ENCODE results near the gene PPFIBP1.
A peak's percentile ranks its signal among the peaks of the same experiment; 100 is the strongest.

The PPFIBP1 gene

DNA sequence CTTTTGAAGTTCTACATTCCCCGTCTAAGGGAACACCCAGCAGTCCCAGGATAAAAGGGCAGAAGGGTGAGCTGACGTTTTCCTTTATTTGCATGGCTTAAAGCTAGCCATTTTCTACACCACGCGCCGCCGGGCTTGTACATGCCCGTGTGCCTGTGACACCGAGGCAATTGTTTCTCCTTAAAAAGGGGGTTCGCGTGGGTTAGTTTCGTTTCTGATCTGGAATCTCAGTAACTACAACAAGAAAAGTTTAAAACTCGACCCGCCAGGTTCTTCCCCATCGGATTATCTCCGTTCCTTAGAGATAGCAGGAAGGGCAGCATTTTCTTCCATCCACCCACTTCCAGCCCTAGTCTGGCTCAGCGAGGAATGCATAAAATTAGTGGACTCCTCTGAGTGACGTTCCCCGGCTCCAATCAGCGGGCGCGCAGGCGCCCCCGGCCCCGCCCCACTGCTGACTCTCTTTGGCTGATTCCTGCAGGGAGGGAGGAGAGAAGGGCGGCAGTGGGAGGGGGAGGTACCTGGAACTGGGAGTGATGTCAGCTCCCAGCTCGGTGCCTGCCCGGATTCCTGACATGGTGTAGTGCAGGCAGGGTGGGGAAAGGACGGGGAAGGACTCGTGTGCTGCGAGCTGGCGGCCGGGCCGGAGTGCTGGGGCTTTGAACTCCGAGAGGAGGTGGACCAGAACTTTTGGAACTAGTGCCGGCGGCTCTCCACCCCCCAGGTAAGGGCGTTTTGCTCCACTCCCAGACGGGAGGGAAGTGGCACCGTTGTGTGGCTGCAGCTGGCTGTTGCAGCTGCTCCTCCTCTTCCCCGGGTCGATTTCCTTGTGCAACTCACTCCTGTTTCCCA lies at the start of gene PPFIBP1:
Gene PPFIBP1, plus strand, starts transcription at position 565 of the 852 bp plus-strand sequence. CDS start 109,191 bp downstream, outside the sequence.
- peak; percentile 93 to 99 for DNase-seq (ENCODE audit: low read depth in 2 of 2)

GRCh38 chr12:27474344-27474743 lies 49.7 kb upstream of the PPFIBP1 start:
- DNase-seq (ENCODE audit: low read depth in 2 of 2) = no peak

DNA sequence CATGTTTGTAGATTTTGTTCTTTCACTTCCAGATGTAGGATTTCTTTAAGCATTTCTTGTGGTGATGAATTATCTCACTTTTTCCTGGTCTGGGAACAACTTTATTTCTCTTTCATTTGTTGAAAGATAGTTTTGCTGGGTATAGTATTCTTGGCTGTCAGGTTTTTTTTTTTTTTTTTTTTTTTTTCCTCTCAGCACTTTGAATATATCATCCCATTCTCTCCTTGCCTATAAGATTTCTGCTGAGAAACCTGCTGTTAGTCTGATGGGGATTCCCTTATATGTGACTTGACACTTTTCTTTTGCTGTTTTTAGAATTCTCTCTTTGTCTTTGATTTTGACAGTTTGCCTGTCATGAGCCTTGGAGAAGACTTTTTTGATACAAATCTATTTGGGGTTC lies 47.0 kb upstream of the PPFIBP1 start:
- no peak for DNase-seq (ENCODE audit: low read depth in 2 of 2)

GRCh38 chr12:27478949-27479348 lies 45.1 kb upstream of the PPFIBP1 start:
- no peak for DNase-seq (ENCODE audit: low read depth in 2 of 2)

GRCh38 chr12:27480016-27480415 lies 44.0 kb upstream of the PPFIBP1 start:
- no peak for DNase-seq (ENCODE audit: low read depth in 2 of 2)

GRCh38 chr12:27486961-27487360 lies 37.0 kb upstream of the PPFIBP1 start:
- no peak for DNase-seq (ENCODE audit: low read depth in 2 of 2)

- no peak for DNase-seq (ENCODE audit: low read depth in 2 of 2)
These were observed 35.5 kb upstream of the PPFIBP1 start for GRCh38 chr12:27488479-27488878.

DNA sequence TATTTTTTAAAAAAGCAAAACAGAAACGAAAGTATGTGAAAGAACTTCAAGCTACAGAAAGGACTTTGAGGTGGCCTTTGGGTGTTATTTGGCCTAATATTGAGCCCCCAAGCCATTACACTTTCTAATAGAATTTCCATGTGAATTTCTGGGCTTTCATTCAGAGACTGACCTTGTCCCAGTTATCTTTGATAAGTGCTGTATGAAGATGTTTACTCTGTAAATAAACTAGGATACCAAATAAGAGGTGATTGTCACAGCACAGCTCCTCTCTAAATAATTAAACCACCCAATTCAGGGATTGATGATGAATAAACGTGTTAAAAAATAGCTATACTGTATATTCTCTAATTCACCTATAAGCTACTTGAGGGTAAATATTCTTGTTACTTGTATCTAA lies 32.8 kb upstream of the PPFIBP1 start:
- DNase-seq (ENCODE audit: low read depth in 2 of 2) = no peak

GRCh38 chr12:27493260-27493940 lies 30.6 kb upstream of the PPFIBP1 start:
- DNase-seq (ENCODE audit: low read depth in 2 of 2) = no peak

GRCh38 chr12:27497446-27497845 lies 26.6 kb upstream of the PPFIBP1 start:
- no peak for DNase-seq (ENCODE audit: low read depth in 2 of 2)

GRCh38 chr12:27498149-27498548 lies 25.9 kb upstream of the PPFIBP1 start:
- no peak for DNase-seq (ENCODE audit: low read depth in 2 of 2)

DNA sequence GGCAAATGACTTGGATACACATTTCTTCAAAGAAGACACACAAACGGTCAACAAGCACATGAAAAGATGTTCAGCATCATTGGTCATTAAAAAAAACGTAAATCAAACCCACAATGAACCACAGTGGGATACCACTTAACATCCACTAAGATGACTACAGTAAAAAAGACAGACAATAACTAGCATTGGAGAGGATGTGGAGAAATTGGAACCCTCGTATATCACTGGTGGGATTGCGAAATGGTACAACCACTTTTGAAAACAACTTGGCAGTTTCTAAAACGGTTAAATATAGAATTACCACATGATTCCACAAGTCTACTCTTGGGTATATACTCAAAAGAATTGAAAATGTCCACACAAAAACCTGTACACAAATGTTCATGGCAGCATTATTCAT lies 25.2 kb upstream of the PPFIBP1 start:
- DNase-seq (ENCODE audit: low read depth in 2 of 2) = no peak

GRCh38 chr12:27499377-27499776 lies 24.6 kb upstream of the PPFIBP1 start:
- DNase-seq (ENCODE audit: low read depth in 2 of 2) = no peak

- DNase-seq (ENCODE audit: low read depth in 2 of 2) = no peak
These were observed 23.5 kb upstream of the PPFIBP1 start for GRCh38 chr12:27500546-27500945.

- DNase-seq (ENCODE audit: low read depth in 2 of 2) = no peak
These were observed 22.0 kb upstream of the PPFIBP1 start for GRCh38 chr12:27502021-27502435.

DNA sequence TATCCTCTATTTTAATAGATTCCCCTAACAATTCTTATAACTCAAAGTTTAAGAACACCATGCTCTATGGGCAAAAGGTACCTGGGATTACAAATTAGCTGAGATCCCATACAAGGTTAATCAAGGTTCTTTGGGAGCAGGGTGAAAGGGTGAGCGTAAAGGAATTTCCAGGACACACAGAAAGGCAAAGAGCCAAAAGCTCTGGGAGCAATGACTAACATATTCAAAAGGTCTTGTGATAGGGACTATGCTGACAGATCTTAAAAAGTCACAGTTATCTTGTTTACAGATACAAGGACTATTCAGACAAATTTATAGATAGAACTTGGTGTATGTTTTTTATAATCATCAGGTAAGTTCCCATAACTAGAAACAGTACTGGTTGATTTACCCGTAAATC lies 19.5 kb upstream of the PPFIBP1 start:
- no peak for DNase-seq (ENCODE audit: low read depth in 2 of 2)

DNA sequence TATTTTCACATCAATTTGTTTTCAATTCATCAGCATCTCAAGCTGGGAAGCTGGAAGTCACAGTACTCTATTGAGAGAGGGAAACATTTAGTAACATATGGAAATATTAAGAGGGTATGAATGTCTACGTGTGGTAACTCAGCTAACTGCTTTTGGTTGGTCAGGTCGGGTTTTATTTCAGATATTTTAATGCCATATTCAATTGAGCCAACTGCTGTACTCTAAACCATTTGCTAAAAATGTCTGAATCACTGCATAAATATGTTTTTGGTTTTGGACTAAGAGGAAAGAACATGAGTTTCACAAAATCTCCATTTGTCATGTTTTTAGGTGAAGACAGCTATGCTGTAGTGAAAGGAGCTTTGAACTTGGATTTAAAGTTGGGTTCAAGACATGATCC lies 18.9 kb upstream of the PPFIBP1 start:
- no peak for DNase-seq (ENCODE audit: low read depth in 2 of 2)

DNA sequence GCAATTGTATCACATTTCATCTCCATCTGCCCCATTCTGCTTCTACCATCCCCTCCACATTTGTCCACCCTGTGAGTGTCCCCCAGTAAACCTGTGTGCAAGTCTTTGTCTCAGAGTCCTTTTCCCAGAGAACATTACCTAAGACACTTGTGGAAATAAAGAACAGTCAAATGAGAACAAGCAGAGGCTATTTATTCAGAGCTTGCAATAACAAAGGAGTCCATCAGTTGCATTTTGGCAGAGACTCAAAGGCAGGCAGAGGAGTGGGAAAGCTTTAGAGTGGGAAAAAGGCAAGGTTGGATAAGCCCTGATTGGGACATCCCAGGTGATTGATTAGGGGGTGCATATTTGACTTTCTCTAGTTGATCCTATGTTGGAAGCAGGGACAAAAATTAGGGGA lies 18.2 kb upstream of the PPFIBP1 start:
- no peak for DNase-seq (ENCODE audit: low read depth in 2 of 2)

DNA sequence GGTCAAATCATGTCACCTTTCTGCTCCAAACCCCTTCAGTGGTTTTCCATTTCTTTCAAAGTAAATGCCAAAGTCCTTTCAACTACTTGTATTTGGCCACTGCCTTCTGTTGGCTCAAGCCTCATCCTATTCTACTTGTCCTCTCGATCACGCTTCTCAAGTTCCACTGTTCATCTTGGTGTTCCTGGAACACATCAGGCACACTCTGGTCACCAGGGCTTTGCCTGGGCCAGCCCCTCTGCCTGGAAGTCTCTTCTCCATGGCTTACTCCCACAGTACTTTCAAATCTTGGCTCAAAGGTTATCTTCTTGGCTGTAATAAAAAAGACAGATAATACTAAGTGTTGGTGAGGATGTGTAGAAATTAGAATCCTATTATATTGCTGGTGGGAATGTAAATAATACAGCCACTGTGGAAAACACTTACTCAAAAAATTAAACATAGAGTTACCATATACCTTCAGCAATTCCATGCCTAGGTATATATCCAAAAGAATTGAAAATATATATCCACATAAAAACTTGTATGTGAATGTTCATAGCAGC lies 17.3 kb upstream of the PPFIBP1 start:
- DNase-seq (ENCODE audit: low read depth in 2 of 2) = no peak

- DNase-seq (ENCODE audit: low read depth in 2 of 2) = no peak
These were observed 15.1 kb upstream of the PPFIBP1 start for GRCh38 chr12:27508736-27509431.

GRCh38 chr12:27511031-27511722 lies 12.8 kb upstream of the PPFIBP1 start:
- no peak for DNase-seq (ENCODE audit: low read depth in 2 of 2)

DNA sequence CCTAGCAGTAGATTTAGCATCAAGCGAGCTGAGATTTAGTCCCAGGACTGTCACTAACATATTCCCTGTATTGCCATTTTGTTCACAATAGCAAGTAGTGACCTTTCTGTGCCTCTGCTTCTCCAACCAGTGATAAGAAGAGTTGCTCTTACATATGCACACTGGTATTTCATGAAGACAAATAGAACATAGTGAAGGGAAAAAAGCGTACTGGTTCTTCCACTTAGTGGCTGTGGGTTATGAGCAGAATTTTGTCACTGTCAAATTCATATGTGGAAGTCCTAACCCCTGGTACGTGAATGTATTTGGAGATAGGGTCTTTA lies 12.3 kb upstream of the PPFIBP1 start:
- DNase-seq (ENCODE audit: low read depth in 2 of 2) = no peak

Measured in stimulated activated CD8-positive, alpha-beta memory T cell treated with anti-CD3 and anti-CD28 coated beads, Interleukin-2, amount 100 ng/mL, for 48 hours (primary cell).